GM18511 (cell line): Measurements from ENCODE around the gene NDUFA1.
"Not testable (repeated sequence)": the region's sequence is repeated elsewhere in the genome, so short reads cannot be mapped to it uniquely, and the experiment has no call there.

ENCODE experiments used
- ATAC-seq: cut with Tn5 transposase; IDR thresholded peaks from one replicate; pipeline ENCODE4 v1.9.1; 2021; ENCODE audit warnings: mild to moderate bottlenecking, moderate library complexity; ENCODE audit not compliant: unreplicated experiment

NDUFA1 gene

GRCh38 chrX:119871599-119872395, at the start of gene NDUFA1, which contains the start of gene RNF113A:
Gene NDUFA1 (plus strand): TSS chrX:119871832. CDS start chrX:119871912, 80 bp downstream.
Gene RNF113A (minus strand): TSS chrX:119871733. CDS start chrX:119871613, 120 bp downstream.
- ATAC-seq, result peak; percentile 93

DNA sequence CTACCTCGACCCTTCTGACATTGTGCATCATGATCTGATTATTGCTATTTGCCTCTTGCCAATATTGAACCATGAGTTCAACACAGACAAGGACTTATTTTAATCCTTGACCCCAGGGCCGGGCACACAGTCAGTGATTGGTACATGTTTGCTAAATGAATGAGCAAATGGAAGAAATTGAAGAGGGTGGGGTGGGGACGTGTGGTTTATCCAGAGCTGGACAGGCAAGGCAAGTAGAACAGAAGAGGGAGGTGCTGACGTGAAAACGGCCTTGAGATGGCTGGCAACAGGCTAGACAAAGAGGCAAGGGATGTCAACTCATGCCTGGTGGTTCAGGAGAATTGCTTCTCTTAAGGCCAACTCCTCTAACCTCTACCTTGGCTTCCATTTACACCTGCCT, 47.4 kb upstream of the NDUFA1 start:
- ATAC-seq, result not testable (repeated sequence)

- ATAC-seq, result no peak
These were observed 45.2 kb upstream of the NDUFA1 start for GRCh38 chrX:119826399-119826959.

DNA sequence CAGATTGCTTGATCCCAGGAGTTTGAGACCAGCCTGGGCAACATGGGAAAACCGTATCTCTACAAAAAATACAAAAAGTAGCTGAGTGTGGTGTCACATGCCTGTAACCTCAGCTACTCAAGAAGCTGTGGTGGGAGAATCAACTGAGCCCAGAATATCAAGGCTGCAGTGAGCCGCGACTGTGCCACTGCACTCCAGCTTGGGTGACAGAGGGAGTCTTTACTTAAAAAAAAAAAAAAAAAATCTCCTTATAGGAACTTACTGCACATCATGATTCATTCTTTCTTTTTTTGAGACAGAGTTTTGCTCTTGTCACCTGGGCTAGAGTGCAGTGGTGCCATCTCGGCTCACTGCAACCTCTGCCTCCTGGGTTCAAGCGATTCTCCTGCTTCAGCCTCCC, 43.2 kb upstream of the NDUFA1 start:
- ATAC-seq, result no peak

- no peak for ATAC-seq
These were observed 37.7 kb upstream of the NDUFA1 start for GRCh38 chrX:119833905-119834304.

DNA sequence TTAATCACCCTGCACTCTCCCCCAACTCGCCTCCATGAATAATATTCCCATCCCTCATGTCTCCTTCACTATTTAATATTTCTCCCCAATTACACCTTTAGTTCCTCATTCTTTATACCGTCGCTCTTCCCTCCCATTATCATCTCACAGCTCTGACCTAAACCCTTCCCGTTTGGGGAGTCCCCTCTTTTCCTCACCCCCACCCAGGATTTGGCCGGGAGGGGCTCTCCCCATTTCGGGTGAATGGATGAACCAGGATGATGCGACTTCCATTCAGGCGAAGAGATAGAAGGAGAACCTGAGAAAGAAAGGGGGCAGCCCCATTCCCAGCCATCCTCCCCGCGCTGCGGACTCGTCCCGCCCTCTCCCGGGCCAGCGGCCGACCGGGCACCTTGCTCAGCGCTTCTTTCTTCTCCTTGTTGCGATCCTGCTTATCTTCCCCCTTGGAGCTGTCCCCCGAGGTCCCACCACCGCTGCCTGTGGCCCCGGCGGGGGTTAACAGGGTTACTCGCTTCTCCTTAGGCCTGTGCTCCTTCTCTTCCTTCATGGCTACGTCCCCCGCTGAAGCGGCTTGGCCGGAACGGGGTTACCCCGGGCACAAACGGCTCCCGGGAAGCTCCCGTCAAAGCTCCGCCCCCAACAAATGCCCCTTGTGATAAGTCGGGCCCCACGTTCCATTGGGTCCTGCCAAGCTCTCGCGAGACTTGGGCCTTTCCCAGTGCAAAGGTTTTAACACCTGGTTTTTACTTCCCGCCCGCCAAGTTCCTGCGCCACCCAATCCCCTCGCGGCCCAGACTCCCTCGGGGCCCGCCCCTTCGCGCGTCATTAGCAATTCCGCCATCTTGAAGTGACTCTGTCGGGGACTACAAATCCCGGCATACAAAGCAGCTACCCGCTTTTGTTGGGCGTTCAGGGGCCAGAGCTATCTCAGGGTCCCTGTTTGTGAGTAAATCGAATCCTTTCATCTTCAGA, 19.0 kb upstream of the NDUFA1 start, which contains the start of gene UPF3B:
TSS of gene UPF3B (minus strand) at position 582 of the 972 bp plus-strand sequence. CDS start at position 547, 35 bp downstream.
- peak; percentile 98 for ATAC-seq

DNA sequence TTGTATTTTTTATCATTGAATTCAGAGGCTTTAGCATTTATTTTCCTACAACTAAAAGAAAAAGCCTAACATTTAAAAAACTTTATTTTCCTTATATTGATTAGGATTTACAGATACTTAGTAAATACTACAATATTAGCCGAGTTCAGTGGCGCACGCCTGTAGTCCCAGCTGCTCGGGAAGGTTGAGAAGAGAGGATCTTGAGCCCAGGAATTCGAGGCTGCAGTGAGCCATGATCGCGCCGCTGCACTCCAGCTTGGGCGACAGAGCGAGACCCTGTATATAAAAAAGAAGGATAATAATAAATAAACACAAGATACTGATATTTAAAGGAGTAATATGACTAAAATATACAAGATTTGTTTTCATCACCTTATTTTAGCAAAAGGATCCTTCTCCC, 18.2 kb upstream of the NDUFA1 start:
- ATAC-seq, result no peak

- ATAC-seq, result peak; percentile 23
These were observed 953 bp upstream of the NDUFA1 start for GRCh38 chrX:119870626-119871131.

DNA sequence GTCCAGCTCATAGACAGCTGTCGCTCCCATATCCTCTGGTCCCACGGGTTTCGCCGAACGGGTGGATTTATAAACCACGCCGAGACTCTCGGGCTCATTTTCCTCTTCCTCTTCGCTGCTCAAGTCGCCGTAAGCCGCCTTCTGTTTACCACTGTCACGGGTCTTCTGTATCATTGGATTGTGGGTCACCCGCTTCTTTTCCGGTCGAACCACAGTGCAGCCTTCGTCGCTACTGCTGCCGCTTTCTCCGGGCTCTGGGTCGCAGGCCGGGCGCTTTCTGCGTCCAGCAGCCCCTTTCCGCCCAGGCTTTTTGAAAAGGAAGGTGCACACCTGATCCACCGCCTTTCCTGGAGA, 410 bp upstream of the NDUFA1 start:
- peak; percentile 47 for ATAC-seq

- ATAC-seq, result no peak
These were observed 7.1 kb downstream of the NDUFA1 start for GRCh38 chrX:119878740-119879139.

DNA sequence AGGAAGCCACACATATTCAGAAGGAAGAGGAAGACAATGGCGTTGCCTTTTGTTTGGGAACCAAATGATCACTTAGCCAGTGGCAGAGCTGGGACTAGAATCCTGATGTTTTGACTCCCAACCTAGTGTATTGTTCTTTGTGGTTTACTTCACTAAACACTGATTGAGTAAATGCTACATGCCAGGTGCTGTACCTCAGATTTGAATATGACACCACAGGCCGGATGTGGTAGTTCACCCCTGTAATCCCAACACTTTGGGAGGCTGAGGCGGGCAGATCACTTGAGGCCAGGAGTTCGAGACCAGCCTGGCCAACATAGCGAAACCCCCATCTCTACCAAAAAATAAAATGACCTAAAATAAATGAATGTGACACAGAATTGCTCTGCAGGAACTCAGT, 8.4 kb downstream of the NDUFA1 start:
- ATAC-seq, result no peak

DNA sequence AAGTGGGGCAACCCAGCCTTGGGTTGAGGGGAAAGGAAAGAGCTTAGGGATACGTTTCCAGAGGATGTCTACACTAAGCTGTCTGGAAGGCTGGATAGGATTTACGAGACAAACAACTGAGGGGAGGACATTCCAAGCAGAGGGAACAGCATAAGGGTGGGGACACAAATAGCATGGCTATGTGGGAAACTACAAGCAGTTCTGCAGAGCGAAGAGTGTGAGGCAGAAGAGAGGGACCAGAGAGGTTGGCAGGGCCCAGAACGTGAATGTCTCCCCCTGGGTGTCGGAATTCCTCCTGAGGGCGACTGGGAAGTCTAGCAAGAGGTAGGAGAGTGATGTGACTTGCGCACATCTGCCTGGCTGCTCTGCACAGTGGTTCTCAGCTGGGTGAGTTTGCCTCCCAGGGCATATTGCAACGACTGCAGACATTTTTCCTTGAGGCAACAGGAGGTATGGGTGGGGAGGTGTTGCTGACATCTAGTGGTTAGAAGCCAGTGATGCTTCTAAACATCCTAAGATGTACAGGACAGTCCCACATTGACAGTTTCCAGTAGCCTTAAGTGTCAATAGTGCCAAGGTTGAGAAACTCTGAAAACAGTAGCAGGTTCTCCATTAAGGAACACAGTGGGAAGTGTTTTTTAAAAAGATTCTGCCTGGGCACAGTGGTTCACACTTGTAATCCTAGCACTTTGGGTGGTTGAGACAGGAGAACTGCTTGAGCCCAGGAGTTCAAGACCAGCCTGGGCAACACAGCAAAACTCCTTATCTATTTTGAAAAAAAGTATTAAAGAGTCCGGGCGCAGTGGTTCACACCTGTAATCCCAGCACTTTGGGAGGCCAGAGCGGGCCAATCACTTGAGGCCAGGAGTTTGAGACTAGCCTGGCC, 9.2 kb downstream of the NDUFA1 start:
- ATAC-seq, result peak; percentile 95

DNA sequence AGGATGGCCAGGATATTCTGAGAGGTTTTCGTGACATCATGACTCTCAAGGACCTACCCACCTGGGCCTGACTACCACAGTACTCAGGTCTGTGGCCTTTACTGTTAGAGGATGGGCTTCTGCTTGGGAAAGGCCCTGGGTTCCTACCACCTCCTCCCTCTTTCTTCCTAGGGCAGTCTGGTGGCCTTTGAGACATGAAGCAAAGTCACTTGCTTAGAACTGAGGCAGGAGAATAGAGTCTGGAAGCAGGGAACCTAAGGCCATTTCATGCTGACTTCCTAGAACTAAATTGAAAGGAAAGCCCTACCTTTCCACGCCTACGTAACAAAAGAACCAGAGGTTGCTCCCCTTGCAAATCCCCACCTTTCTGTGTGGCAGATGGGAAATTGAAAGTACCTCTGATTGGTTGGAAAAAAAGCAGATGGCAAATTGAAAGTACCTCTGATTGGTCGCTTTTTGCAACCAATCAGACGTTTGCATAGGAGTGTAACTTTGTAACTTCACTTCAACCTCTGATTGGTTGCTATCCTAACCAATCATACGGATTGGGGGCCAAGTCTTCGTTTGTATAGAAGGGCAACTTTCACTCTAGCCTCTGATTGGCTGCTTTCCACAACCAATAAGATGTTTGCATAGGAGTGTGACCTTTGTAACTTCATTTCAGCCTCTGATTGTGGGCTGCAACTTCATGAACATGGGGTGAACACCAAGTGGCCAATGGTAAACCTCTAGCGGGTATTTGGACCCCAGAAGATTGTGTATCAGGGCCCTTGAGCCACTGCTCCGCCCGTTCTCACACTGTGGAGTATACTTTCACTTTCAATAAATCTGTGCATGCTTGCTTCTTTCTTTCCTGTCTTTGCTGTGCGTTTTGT, 14.2 kb downstream of the NDUFA1 start:
- no peak for ATAC-seq

GRCh38 chrX:119887721-119888425, 16.2 kb downstream of the NDUFA1 start:
- ATAC-seq, result peak; percentile 89

DNA sequence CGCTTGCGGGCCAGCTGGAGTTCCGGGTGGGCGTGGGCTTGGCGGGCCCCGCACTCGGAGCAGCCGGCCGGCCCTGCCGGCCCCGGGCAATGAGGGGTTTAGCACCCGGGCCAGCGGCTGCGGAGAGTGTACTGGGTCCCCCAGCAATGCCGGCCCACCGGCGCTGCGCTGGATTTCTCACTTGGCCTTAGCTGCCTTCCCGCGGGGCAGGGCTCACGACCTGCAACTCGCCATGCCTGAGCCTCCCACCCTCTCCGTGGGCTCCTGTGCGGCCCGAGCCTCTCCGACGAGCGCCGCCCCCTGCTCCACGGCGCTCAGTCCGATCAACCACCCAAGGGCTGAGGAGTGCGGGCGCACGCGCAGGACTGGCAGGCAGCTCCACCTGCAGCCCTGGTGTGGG, 19.0 kb downstream of the NDUFA1 start:
- ATAC-seq, result not testable (repeated sequence)

DNA sequence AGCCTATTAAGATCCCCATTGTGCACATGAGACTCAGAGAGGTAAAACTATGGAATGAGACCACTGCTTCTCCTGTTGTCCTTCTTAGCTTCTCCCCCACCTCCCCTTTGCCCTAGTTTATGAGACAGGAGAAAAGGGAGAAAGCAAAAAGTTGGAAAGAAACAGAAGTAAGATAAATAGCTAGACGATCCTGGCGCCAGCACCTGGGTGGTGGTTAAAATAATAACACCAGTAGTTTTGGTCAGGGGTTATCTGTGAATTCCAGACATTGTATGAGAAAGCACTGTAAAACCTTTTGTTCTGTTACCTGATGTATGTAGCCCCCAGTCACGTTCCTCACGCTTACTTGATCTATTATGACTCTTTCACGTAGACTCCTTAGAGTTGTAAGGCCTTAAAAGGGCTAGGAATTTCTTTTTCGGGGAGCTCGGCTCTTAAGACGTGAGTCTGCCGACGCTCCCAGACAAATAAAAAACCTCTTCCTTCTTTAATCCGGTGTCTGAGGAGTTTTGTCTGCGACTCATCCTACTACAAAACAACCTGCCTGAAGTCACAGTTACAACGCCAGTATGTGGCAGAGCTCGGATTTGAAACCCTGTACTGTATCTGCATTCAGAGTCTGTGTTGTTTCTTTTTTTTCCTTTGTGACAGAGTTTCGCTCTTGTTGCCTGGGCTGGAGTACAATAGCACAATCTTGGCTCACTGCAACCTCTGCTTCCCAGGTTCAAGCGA, 20.5 kb downstream of the NDUFA1 start:
- not testable (repeated sequence) for ATAC-seq

DNA sequence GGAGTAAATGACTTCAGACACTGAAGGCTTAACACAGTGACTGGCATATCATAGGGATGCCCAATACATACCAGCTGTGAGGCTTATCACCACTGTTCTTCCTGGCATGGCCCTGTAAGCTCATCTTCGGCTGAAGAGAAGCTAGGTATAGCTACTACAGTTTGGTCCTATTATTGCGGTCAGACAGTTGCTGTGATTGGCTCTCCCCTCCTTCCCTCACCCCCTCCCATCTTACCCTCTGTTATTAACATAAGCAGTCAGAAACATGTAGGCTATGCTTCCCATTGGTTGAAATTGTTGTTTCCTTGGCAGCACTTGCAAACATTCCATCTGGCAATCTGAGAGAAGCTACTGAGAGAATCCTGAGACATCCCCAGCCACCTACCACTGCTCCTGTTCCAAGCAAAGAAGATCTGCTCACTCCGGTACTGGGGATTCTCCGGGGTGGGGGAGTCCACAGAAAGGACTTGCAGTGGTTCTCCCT, 24.3 kb downstream of the NDUFA1 start, which contains the start of gene AKAP14:
TSS of gene AKAP14 (plus strand) at position 51 of the 484 bp plus-strand sequence. CDS start 7,331 bp downstream, outside the sequence.
- no peak for ATAC-seq
